Activated CD4-positive, alpha-beta memory T cell treated with anti-CD3 and anti-CD28 coated beads, Interleukin-2, amount 10 ng/mL, durations not matched to agents 7 days and 5 days (primary cell): ENCODE measurements around the gene LRRC37B. TPM values are rescaled to one million over a fixed set of nuclear protein-coding genes. Genes with fewer than 3 reads are reported as not detected.
"Not testable (repeated sequence)": the region's sequence is repeated elsewhere in the genome, so short reads cannot be mapped to it uniquely, and the experiment has no call there.

Experiments used
- CTCF ChIA-PET: fragments of 350-600 bp; sonication (Branson Sonifier 250); formaldehyde crosslinking; loops from one replicate; lab custom pipeline; 2021; ENCODE audit warnings: antibody characterized with exemption, inconsistent platforms; lab: Charles Lee
- POLR2A ChIA-PET: fragments of 350-600 bp; sonication (Branson Sonifier 250); formaldehyde crosslinking; loops from one replicate; lab custom pipeline; 2021; ENCODE audit warnings: antibody characterized with exemption; lab: Charles Lee
- DNase-seq: peaks from one replicate; pipeline ENCODE4 v3.0.0-alpha.2; 2020
- H3K27ac Mint-ChIP-seq: one replicate; pipeline ENCODE4 v1.8.0; 2021; ENCODE audit warnings: mild to moderate bottlenecking, mixed read lengths
- H3K27me3 Mint-ChIP-seq: one replicate; pipeline ENCODE4 v1.8.0; 2021; ENCODE audit warnings: mixed read lengths
- H3K36me3 Mint-ChIP-seq: one replicate; pipeline ENCODE4 v1.8.0; 2021; ENCODE audit warnings: low read depth, mixed read lengths
- H3K4me1 Mint-ChIP-seq: one replicate; pipeline ENCODE4 v1.8.0; 2021; ENCODE audit warnings: mixed read lengths
- H3K4me3 Mint-ChIP-seq: one replicate; pipeline ENCODE4 v1.8.0; 2021; ENCODE audit warnings: mild to moderate bottlenecking, mixed read lengths
- H3K9me3 Mint-ChIP-seq: one replicate; pipeline ENCODE4 v1.8.0; 2021; ENCODE audit warnings: mixed read lengths
- total RNA-seq, 2 experiments: library from RNA; stranded (reverse); gene quantifications; one replicate each; pipeline ENCODE4 v1.2.3, GENCODE V29; 2021

LRRC37B gene
- total RNA-seq, 2 experiments from 2014 or later = 41.1 to 44.9 TPM

- CTCF ChIA-PET = not testable (repeated sequence)
These were observed 77.1 kb downstream of the LRRC37B start for GRCh38 chr17:32084003-32084941.

GRCh38 chr17:32084942-32085829 lies 78.0 kb downstream of the LRRC37B start:
- H3K9me3 Mint-ChIP-seq, H3K36me3 Mint-ChIP-seq, H3K27ac Mint-ChIP-seq, H3K4me3 Mint-ChIP-seq, DNase-seq, POLR2A ChIA-PET, H3K27me3 Mint-ChIP-seq, H3K4me1 Mint-ChIP-seq: not testable (repeated sequence)
- CTCF ChIA-PET = interaction anchor here (0.7 kb wide), 1 partner anchor 72 kb away, joined by 3 read pairs; no protein-coding TSS in a partner anchor

More at GRCh38 chr17:32084003-32084941, 77.1 kb downstream of the LRRC37B start:
- H3K4me3 Mint-ChIP-seq, DNase-seq, H3K27me3 Mint-ChIP-seq, H3K9me3 Mint-ChIP-seq, H3K36me3 Mint-ChIP-seq, H3K27ac Mint-ChIP-seq, POLR2A ChIA-PET: not testable (repeated sequence)
- H3K4me1 Mint-ChIP-seq = peaks cover 10% of the 10 kb centered on the region

GRCh38 chr17:32086833-32087232 lies 79.7 kb downstream of the LRRC37B start:
- POLR2A ChIA-PET, H3K27ac Mint-ChIP-seq, H3K4me1 Mint-ChIP-seq, H3K4me3 Mint-ChIP-seq, DNase-seq, H3K36me3 Mint-ChIP-seq, H3K27me3 Mint-ChIP-seq, H3K9me3 Mint-ChIP-seq: not testable (repeated sequence)
- CTCF ChIA-PET = interaction anchor here (0.7 kb wide), 1 partner anchor 185 kb away, joined by 5 read pairs; no protein-coding TSS in a partner anchor

GRCh38 chr17:32092062-32092461 lies 84.9 kb downstream of the LRRC37B start:
- H3K27ac Mint-ChIP-seq, DNase-seq, H3K4me3 Mint-ChIP-seq, H3K4me1 Mint-ChIP-seq, POLR2A ChIA-PET, H3K27me3 Mint-ChIP-seq, CTCF ChIA-PET, H3K9me3 Mint-ChIP-seq, H3K36me3 Mint-ChIP-seq: not testable (repeated sequence)

GRCh38 chr17:32099686-32100085 lies 92.5 kb downstream of the LRRC37B start:
- peaks cover 14% of the 10 kb centered on the region for H3K4me1 Mint-ChIP-seq
- no peaks in the 10 kb centered on the region for H3K36me3 Mint-ChIP-seq
- H3K9me3 Mint-ChIP-seq = no peaks in the 10 kb centered on the region
- DNase-seq = no peak
- no peak overlapping the region for H3K4me3 Mint-ChIP-seq
- CTCF ChIA-PET = interaction anchor here (0.9 kb wide), 1 partner anchor 148 kb away, joined by 4 read pairs; no protein-coding TSS in a partner anchor
- POLR2A ChIA-PET = interaction anchor here (1.1 kb wide), 1 partner anchor 93 kb away, joined by 3 read pairs; the partner anchor contains the start of gene LRRC37B
- no peak overlapping the region for H3K27ac Mint-ChIP-seq
- peaks cover 4% of the 10 kb centered on the region for H3K27me3 Mint-ChIP-seq

- H3K4me3 Mint-ChIP-seq, H3K27ac Mint-ChIP-seq, H3K36me3 Mint-ChIP-seq, H3K27me3 Mint-ChIP-seq, H3K9me3 Mint-ChIP-seq, DNase-seq: not testable (repeated sequence)
- CTCF ChIA-PET = interaction anchor here (0.5 to 0.9 kb wide), 2 partner anchors 9 to 149 kb away, joined by 3 to 4 read pairs; no protein-coding TSS in a partner anchor
- POLR2A ChIA-PET = interaction anchor here (1.1 kb wide), 1 partner anchor 93 kb away, joined by 3 read pairs; the partner anchor contains the start of gene LRRC37B
- H3K4me1 Mint-ChIP-seq = peaks cover 16% of the 10 kb centered on the region
These were observed 93.1 kb downstream of the LRRC37B start for GRCh38 chr17:32100323-32100722.

GRCh38 chr17:32100971-32101631 lies 93.9 kb downstream of the LRRC37B start:
- no peak overlapping the region for H3K27ac Mint-ChIP-seq
- H3K27me3 Mint-ChIP-seq = peaks cover 4% of the 10 kb centered on the region
- no peak overlapping the region for H3K4me3 Mint-ChIP-seq
- CTCF ChIA-PET = no interaction called here
- POLR2A ChIA-PET = no interaction called here
- H3K9me3 Mint-ChIP-seq = no peaks in the 10 kb centered on the region
- DNase-seq = no peak
- H3K36me3 Mint-ChIP-seq = no peaks in the 10 kb centered on the region
- H3K4me1 Mint-ChIP-seq = peaks cover 17% of the 10 kb centered on the region

GRCh38 chr17:32102172-32102571 lies 95.0 kb downstream of the LRRC37B start:
- Mint-ChIP-seq H3K9me3 (no peaks in the 10 kb centered on the region), H3K36me3 (no peaks in the 10 kb centered on the region), H3K4me3 (no peak overlapping the region), H3K27ac (no peak overlapping the region), H3K27me3 (peaks cover 4% of the 10 kb centered on the region), H3K4me1 (peaks cover 23% of the 10 kb centered on the region)
- no peak for DNase-seq
- CTCF ChIA-PET = no interaction called here
- POLR2A ChIA-PET = no interaction called here

GRCh38 chr17:32102646-32103186 lies 95.5 kb downstream of the LRRC37B start:
- ChIA-PET POLR2A (no interaction called here), CTCF (interaction anchor here (0.9 kb wide), 1 partner anchor 9 kb away, joined by 4 read pairs; no protein-coding TSS in a partner anchor)
- peaks cover 4% of the 10 kb centered on the region for H3K27me3 Mint-ChIP-seq
- no peak overlapping the region for H3K4me3 Mint-ChIP-seq
- DNase-seq = no peak
- peaks cover 27% of the 10 kb centered on the region for H3K4me1 Mint-ChIP-seq
- H3K9me3 Mint-ChIP-seq = no peaks in the 10 kb centered on the region
- H3K36me3 Mint-ChIP-seq = no peaks in the 10 kb centered on the region
- no peak overlapping the region for H3K27ac Mint-ChIP-seq

Other genes starting within 250 kb of the LRRC37B start
- gene COPRS, start 148.1 kb upstream of the LRRC37B start, total RNA-seq = 10 to 100 TPM; 14.9 to 16.5 TPM
- gene UTP6, start 105.7 kb upstream of the LRRC37B start, total RNA-seq = 10 to 100 TPM; 67.3 to 73.0 TPM
- 10 to 100 TPM; 60.1 to 61.2 TPM for gene SUZ12, start 70.4 kb upstream of the LRRC37B start, total RNA-seq
- 10 to 100 TPM; 26.0 to 26.4 TPM for gene RHOT1, start 135.1 kb downstream of the LRRC37B start, total RNA-seq